Caco-2 (cell line): Measurements from ENCODE around the gene MRPL33. TPM values are rescaled to one million over a fixed set of nuclear protein-coding genes. Genes with fewer than 3 reads are reported as not detected.
A peak's percentile ranks its signal among the peaks of the same experiment; 100 is the strongest.

ENCODE experiments used
- BruUV-seq: library from RNA; stranded (reverse); fragments of 400-500 nt; replicated peaks from 2 replicates; lab custom pipeline; 2021; lab: Mats Ljungman, UMichigan
- CTCF ChIA-PET: fragments of 300-600 bp; sonication (Branson Sonifier 250); formaldehyde crosslinking; loops from one replicate; lab custom pipeline; 2022; ENCODE audit warnings: antibody characterized with exemption; lab: Charles Lee
- POLR2A ChIA-PET: fragments of 300-600 bp; sonication (Branson Sonifier 250); formaldehyde crosslinking; loops from one replicate; lab custom pipeline; 2022; ENCODE audit warnings: antibody characterized with exemption; lab: Charles Lee
- DNase-seq, 2 experiments: peaks; one replicate each; pipeline versions ENCODE4 v3.0.0 to v3.0.0-alpha.2; 2020 to 2022
- H3K27me3 ChIP-seq: replicated peaks from 2 replicates; pipeline ENCODE4 v1.6.0; 2011; ENCODE audit warnings: low read length; ENCODE audit not compliant: control insufficient read depth, insufficient read depth
- H3K36me3 ChIP-seq: 2 replicates; pipeline ENCODE4 v1.5.1; 2011; ENCODE audit warnings: low read length; ENCODE audit not compliant: control insufficient read depth, insufficient read depth
- H3K4me1 ChIP-seq: fragments of 250-450 bp; sonication (Bioruptor Pico); 2 replicates; pipeline ENCODE4 v1.5.1; 2020; ENCODE audit warnings: mild to moderate bottlenecking
- H3K4me3 ChIP-seq: 2 replicates; pipeline ENCODE4 v1.5.1; 2011; ENCODE audit warnings: low read depth, mild to moderate bottlenecking, control low read depth, low read length
- H3K9me3 ChIP-seq: fragments of 250-450 bp; sonication (Bioruptor Pico); 2 replicates; pipeline ENCODE4 v1.5.1; 2020; ENCODE audit warnings: mild to moderate bottlenecking, moderate library complexity
- H3K27ac Mint-ChIP-seq: one replicate; pipeline ENCODE4 v1.8.0; 2022; ENCODE audit warnings: mixed read lengths; ENCODE audit not compliant: unreplicated experiment
- H3K27me3 Mint-ChIP-seq: one replicate; pipeline ENCODE4 v1.8.0; 2022; ENCODE audit warnings: mixed read lengths; ENCODE audit not compliant: insufficient read depth, unreplicated experiment
- H3K36me3 Mint-ChIP-seq: one replicate; pipeline ENCODE4 v1.8.0; 2022; ENCODE audit warnings: mild to moderate bottlenecking, mixed read lengths; ENCODE audit not compliant: insufficient read depth, unreplicated experiment
- H3K4me1 Mint-ChIP-seq: one replicate; pipeline ENCODE4 v1.8.0; 2022; ENCODE audit warnings: low read depth, mixed read lengths; ENCODE audit not compliant: unreplicated experiment
- H3K4me3 Mint-ChIP-seq: one replicate; pipeline ENCODE4 v1.8.0; 2022; ENCODE audit warnings: mild to moderate bottlenecking, moderate library complexity, mixed read lengths; ENCODE audit not compliant: unreplicated experiment
- H3K9me3 Mint-ChIP-seq: one replicate; pipeline ENCODE4 v1.8.0; 2022; ENCODE audit warnings: mixed read lengths; ENCODE audit not compliant: unreplicated experiment
- CTCF ChIP-seq, 2 experiments: fragments of 200-600 bp in 1 of 2; IDR thresholded peaks; 1 replicate in 1 of 2; 2 replicates in 1 of 2; pipeline versions ENCODE4 v1.5.1 to v1.8.0; 2011 to 2022; ENCODE audit warnings: antibody characterized with exemption in 1 of 2, control low read depth in 1 of 2, inconsistent platforms in 1 of 2, low read depth in 1 of 2, low read length in 1 of 2, mild to moderate bottlenecking in 1 of 2, moderate library complexity in 1 of 2; ENCODE audit not compliant: insufficient read depth in 1 of 2, severe bottlenecking in 1 of 2, unreplicated experiment in 1 of 2
- intact Hi-C: fragments of 100-400 bp; cut with micrococcal nuclease; formaldehyde crosslinking; loops from one replicate; pipeline ENCODE4 v1.10.0; 2022; ENCODE audit not compliant: unreplicated experiment
- total RNA-seq: library from RNA; stranded (reverse); gene quantifications from 2 replicates; pipeline ENCODE4 v1.2.3, GENCODE V29; 2022

Gene MRPL33
- total RNA-seq, 1 experiment from 2014 or later, result 84.9 TPM

GRCh38 chr2:27751377-27751776 is 20.1 kb upstream of the MRPL33 start:
- H3K4me1 ChIP-seq, result peaks cover 36% of the 10 kb centered on the region
- Mint-ChIP-seq H3K27me3 (no peaks in the 10 kb centered on the region), H3K9me3 (peaks cover 18% of the 10 kb centered on the region), H3K4me1 (peaks cover 21% of the 10 kb centered on the region), H3K4me3 (no peak overlapping the region), H3K27ac (peak overlapping the region; percentile 99), H3K36me3 (peaks cover 51% of the 10 kb centered on the region)
- TF ChIP-seq CTCF (IDR thresholded peaks at IDR 0.05; ENCODE audit: insufficient read depth in 1 of 2, low read depth in 1 of 2, low read length in 1 of 2, severe bottlenecking in 1 of 2, unreplicated experiment in 1 of 2), result no peak
- ChIA-PET CTCF (interaction anchor here (0.7 to 3.7 kb wide), 2 partner anchors 28 to 668 kb away, joined by 3 to 50 read pairs; no protein-coding TSS in a partner anchor), POLR2A (interaction anchor here (0.6 to 0.7 kb wide), 2 partner anchors 11 to 27 kb away, joined by 6 to 8 read pairs; no protein-coding TSS in a partner anchor)
- H3K27me3 ChIP-seq, result no peaks in the 10 kb centered on the region
- BruUV-seq, result no TSS peak
- H3K9me3 ChIP-seq, result no peaks in the 10 kb centered on the region
- intact Hi-C loops, result loop anchor here (5.0 kb wide), 1 partner anchor 176 kb away; no protein-coding TSS in a partner anchor
- peaks cover 3% of the 10 kb centered on the region; the same call in 1 of the 2 replicates for H3K36me3 ChIP-seq
- DNase-seq, result no peak
- H3K4me3 ChIP-seq, result no peak overlapping the region

GRCh38 chr2:27752551-27753237 is 18.8 kb upstream of the MRPL33 start:
- BruUV-seq, result no TSS peak
- H3K36me3 ChIP-seq, result peaks cover 5% of the 10 kb centered on the region; the same call in 1 of the 2 replicates
- POLR2A ChIA-PET, result interaction anchor here (0.5 to 2.1 kb wide), 43 partner anchors 9 to 794 kb away, joined by 3 to 37 read pairs (median 5); partner anchors contain the start of genes BABAM2, CCDC121, GPN1 and MRPL33
- no peaks in the 10 kb centered on the region for H3K9me3 ChIP-seq
- CTCF ChIA-PET, result interaction anchor here (0.6 to 3.7 kb wide), 19 partner anchors 14 to 891 kb away, joined by 3 to 50 read pairs (median 3); no protein-coding TSS in a partner anchor
- no peak for TF ChIP-seq CTCF (IDR thresholded peaks at IDR 0.05; ENCODE audit: insufficient read depth in 1 of 2, low read depth in 1 of 2, low read length in 1 of 2, severe bottlenecking in 1 of 2, unreplicated experiment in 1 of 2)
- Mint-ChIP-seq H3K27me3 (no peaks in the 10 kb centered on the region), H3K4me3 (peak overlapping the region; percentile 89), H3K9me3 (peaks cover 17% of the 10 kb centered on the region), H3K27ac (peak overlapping the region; percentile 99), H3K36me3 (peaks cover 63% of the 10 kb centered on the region), H3K4me1 (peaks cover 21% of the 10 kb centered on the region)
- peak overlapping the region; percentile 56 for H3K4me3 ChIP-seq
- intact Hi-C loops, result loop anchor here (1.0 to 5.0 kb wide), 8 partner anchors 14 to 642 kb away; no protein-coding TSS in a partner anchor
- no peaks in the 10 kb centered on the region for H3K27me3 ChIP-seq
- H3K4me1 ChIP-seq, result peaks cover 33% of the 10 kb centered on the region
- peak; percentile 94 to 98 for DNase-seq

GRCh38 chr2:27754138-27754588 is 17.4 kb upstream of the MRPL33 start:
- Mint-ChIP-seq H3K27me3 (no peaks in the 10 kb centered on the region), H3K27ac (peak overlapping the region; percentile 99), H3K4me3 (peak overlapping the region; percentile 89), H3K9me3 (peaks cover 2% of the 10 kb centered on the region), H3K4me1 (peaks cover 21% of the 10 kb centered on the region), H3K36me3 (peaks cover 58% of the 10 kb centered on the region)
- Histone ChIP-seq H3K4me1 (peaks cover 33% of the 10 kb centered on the region), H3K9me3 (no peaks in the 10 kb centered on the region), H3K36me3 (peaks cover 5% of the 10 kb centered on the region; the same call in 1 of the 2 replicates), H3K4me3 (peak overlapping the region; percentile 56), H3K27me3 (no peaks in the 10 kb centered on the region)
- BruUV-seq, result no TSS peak
- intact Hi-C loops, result loop anchor here (1.0 to 5.0 kb wide), 2 partner anchors 51 to 173 kb away; no protein-coding TSS in a partner anchor
- POLR2A ChIA-PET, result no interaction called here
- peak; percentile 77 to 83 for TF ChIP-seq CTCF (IDR thresholded peaks at IDR 0.05; ENCODE audit: insufficient read depth in 1 of 2, low read depth in 1 of 2, low read length in 1 of 2, severe bottlenecking in 1 of 2, unreplicated experiment in 1 of 2)
- DNase-seq, result peak; percentile 91 to 92
- CTCF ChIA-PET, result interaction anchor here (0.8 to 3.7 kb wide), 6 partner anchors 11 to 362 kb away, joined by 3 to 50 read pairs (median 4); no protein-coding TSS in a partner anchor
